Neural cell (in vitro differentiated cells): ENCODE data around the gene ASS1. TPM values are rescaled to one million over a fixed set of nuclear protein-coding genes. Genes with fewer than 3 reads are reported as not detected.
A peak's percentile ranks its signal among the peaks of the same experiment; 100 is the strongest.

Source experiments
- H2AFZ ChIP-seq: fragments of 200-600, 300-800 bp; sonication (generic), shearing (Covaris generic); 2 replicates; pipeline ENCODE4 v1.6.0; 2014; ENCODE audit warnings: low read depth, mild to moderate bottlenecking, antibody characterized with exemption, low read length, moderate library complexity
- H3F3A ChIP-seq: fragments of 200-600 bp; shearing (Covaris generic); 2 replicates; pipeline ENCODE4 v1.6.1; 2016; ENCODE audit warnings: mild to moderate bottlenecking, moderate library complexity, mixed read lengths, antibody characterized with exemption, low read length; ENCODE audit not compliant: insufficient read depth, poor library complexity, severe bottlenecking
- H3K27ac ChIP-seq: fragments of 200-600, 300-800 bp; sonication (generic), shearing (Covaris generic); 2 replicates; pipeline ENCODE4 v1.5.1; 2014; ENCODE audit warnings: mild to moderate bottlenecking, low read length, moderate library complexity
- H3K27me3 ChIP-seq: fragments of 300-800, 200-600 bp; sonication (generic), shearing (Covaris generic); 2 replicates; pipeline ENCODE4 v1.6.0; 2014; ENCODE audit warnings: mild to moderate bottlenecking, low read depth, low read length, moderate library complexity; ENCODE audit not compliant: insufficient read depth
- H3K36me3 ChIP-seq: fragments of 300-800, 200-600 bp; sonication (generic), shearing (Covaris generic); 2 replicates; pipeline ENCODE4 v1.5.1; 2014; ENCODE audit warnings: mild to moderate bottlenecking, antibody characterized with exemption, low read length, moderate library complexity; ENCODE audit not compliant: insufficient read depth
- H3K4me2 ChIP-seq: fragments of 300-800, 200-600 bp; sonication (generic), shearing (Covaris generic); 2 replicates; pipeline ENCODE4 v1.6.0; 2014; ENCODE audit warnings: mild to moderate bottlenecking, low read length
- H3K4me3 ChIP-seq: fragments of 300-800, 200-600 bp; sonication (generic), shearing (Covaris generic); 2 replicates; pipeline ENCODE4 v1.5.1; 2014; ENCODE audit warnings: mild to moderate bottlenecking, low read length, moderate library complexity
- H3K79me2 ChIP-seq: fragments of 200-600 bp; shearing (Covaris generic); replicated peaks from 2 replicates; pipeline ENCODE4 v1.6.0; 2014; ENCODE audit warnings: mild to moderate bottlenecking, low read length, moderate library complexity; ENCODE audit not compliant: insufficient read depth
- H3K9ac ChIP-seq: fragments of 300-800, 200-600 bp; sonication (generic), shearing (Covaris generic); 2 replicates; pipeline ENCODE4 v1.6.1; 2016; ENCODE audit warnings: mild to moderate bottlenecking, low read length, mixed read lengths
- H3K9me2 ChIP-seq: fragments of 200-600 bp; shearing (Covaris generic); 2 replicates; pipeline ENCODE4 v1.6.1; 2016; ENCODE audit warnings: mild to moderate bottlenecking, low read length, mixed read lengths; ENCODE audit not compliant: insufficient read depth
- H3K9me3 ChIP-seq: fragments of 200-600, 300-800 bp; sonication (generic), shearing (Covaris generic); 2 replicates; pipeline ENCODE4 v1.6.1; 2016; ENCODE audit warnings: mild to moderate bottlenecking, mixed run types, low read length, moderate library complexity, mixed read lengths
- H4K20me1 ChIP-seq: fragments of 200-600 bp; shearing (Covaris generic); 2 replicates; pipeline ENCODE4 v1.6.1; 2016; ENCODE audit warnings: mild to moderate bottlenecking, mixed run types; ENCODE audit not compliant: insufficient read depth
- EP300 ChIP-seq: fragments of 450-650 bp; conservative IDR thresholded peaks from 2 replicates; pipeline ENCODE4 v1.6.1; 2014; ENCODE audit warnings: antibody characterized with exemption, mild to moderate bottlenecking, moderate library complexity; ENCODE audit not compliant: poor library complexity, severe bottlenecking
- EZH2 ChIP-seq: fragments of 200-600, 300-800 bp; shearing (Covaris generic), sonication (generic); IDR thresholded peaks from 2 replicates; pipeline ENCODE4 v1.6.1; 2014; ENCODE audit warnings: antibody characterized with exemption, low read length, borderline replicate concordance, mild to moderate bottlenecking; ENCODE audit not compliant: insufficient read depth, poor library complexity, severe bottlenecking
- MXI1 ChIP-seq: fragments of 450-650 bp; conservative IDR thresholded peaks from 2 replicates; pipeline ENCODE4 v1.6.1; 2014; ENCODE audit warnings: antibody characterized with exemption, mild to moderate bottlenecking; ENCODE audit not compliant: poor library complexity, severe bottlenecking
- POLR2AphosphoS5 ChIP-seq: IDR thresholded peaks from 2 replicates; pipeline ENCODE4 v1.6.1; 2012
- RAD21 ChIP-seq: fragments of 450-650 bp; conservative IDR thresholded peaks from 2 replicates; pipeline ENCODE4 v1.6.1; 2014; ENCODE audit warnings: antibody characterized with exemption, mild to moderate bottlenecking, moderate library complexity
- SMC3 ChIP-seq: fragments of 450-650 bp; conservative IDR thresholded peaks from 2 replicates; pipeline ENCODE4 v1.6.1; 2014; ENCODE audit warnings: antibody characterized with exemption, mild to moderate bottlenecking, moderate library complexity; ENCODE audit not compliant: poor library complexity
- TAF1 ChIP-seq: IDR thresholded peaks from 2 replicates; pipeline ENCODE4 v1.6.1; 2012; ENCODE audit warnings: low read depth
- polyA plus RNA-seq: library from polyadenylated mRNA; depleted of rRNA; stranded (reverse); fragments of >200 nt; gene quantifications from 2 replicates; pipeline ENCODE4 v1.2.3, GENCODE V29; 2014
- TF ChIP-seq, protein P1 (sequence below): fragments of 450-650 bp; IDR thresholded peaks from 2 replicates; pipeline ENCODE4 v1.5.1; 2014; ENCODE audit warnings: antibody characterized with exemption, mild to moderate bottlenecking, moderate library complexity; ENCODE audit not compliant: poor library complexity, severe bottlenecking
- TF ChIP-seq, protein P2 (sequence below): IDR thresholded peaks from 2 replicates; pipeline ENCODE4 v1.6.1; 2012; ENCODE audit warnings: borderline replicate concordance

The ASS1 gene
- polyA plus RNA-seq, 1 donor from 2014 or later = 2.6 TPM

DNA sequence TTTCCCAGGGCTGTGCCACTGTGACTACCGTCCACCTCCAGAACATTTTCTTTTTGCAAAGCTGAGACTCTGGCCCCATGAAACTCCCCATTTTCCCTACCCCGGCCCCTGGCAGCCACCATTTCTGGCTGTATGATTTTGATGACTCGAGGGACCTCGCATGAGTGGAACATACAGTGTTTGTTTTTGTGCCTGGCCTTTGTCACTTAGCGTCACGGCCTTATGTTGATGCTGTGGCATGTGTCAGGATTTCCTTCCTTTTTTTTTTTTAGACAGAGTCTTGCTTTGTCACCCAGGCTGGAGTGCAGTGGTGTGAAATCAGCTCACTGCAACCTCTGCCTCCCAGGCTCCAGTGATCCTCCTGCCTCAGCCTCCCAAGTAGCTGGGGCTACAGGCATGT, 42.7 kb downstream of the ASS1 start:
- H3K27ac ChIP-seq = no peak overlapping the region
- H4K20me1 ChIP-seq = no peaks in the 10 kb centered on the region
- no peak overlapping the region for H3K4me3 ChIP-seq
- H3K79me2 ChIP-seq = no peaks in the 10 kb centered on the region
- no peaks in the 10 kb centered on the region for H3K9me3 ChIP-seq
- H3K9ac ChIP-seq = no peak overlapping the region
- TF ChIP-seq, protein P1, sequence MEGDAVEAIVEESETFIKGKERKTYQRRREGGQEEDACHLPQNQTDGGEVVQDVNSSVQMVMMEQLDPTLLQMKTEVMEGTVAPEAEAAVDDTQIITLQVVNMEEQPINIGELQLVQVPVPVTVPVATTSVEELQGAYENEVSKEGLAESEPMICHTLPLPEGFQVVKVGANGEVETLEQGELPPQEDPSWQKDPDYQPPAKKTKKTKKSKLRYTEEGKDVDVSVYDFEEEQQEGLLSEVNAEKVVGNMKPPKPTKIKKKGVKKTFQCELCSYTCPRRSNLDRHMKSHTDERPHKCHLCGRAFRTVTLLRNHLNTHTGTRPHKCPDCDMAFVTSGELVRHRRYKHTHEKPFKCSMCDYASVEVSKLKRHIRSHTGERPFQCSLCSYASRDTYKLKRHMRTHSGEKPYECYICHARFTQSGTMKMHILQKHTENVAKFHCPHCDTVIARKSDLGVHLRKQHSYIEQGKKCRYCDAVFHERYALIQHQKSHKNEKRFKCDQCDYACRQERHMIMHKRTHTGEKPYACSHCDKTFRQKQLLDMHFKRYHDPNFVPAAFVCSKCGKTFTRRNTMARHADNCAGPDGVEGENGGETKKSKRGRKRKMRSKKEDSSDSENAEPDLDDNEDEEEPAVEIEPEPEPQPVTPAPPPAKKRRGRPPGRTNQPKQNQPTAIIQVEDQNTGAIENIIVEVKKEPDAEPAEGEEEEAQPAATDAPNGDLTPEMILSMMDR = no peak
- TF ChIP-seq POLR2AphosphoS5 = no peak
- no peak for TF ChIP-seq SMC3
- no peak for TF ChIP-seq RAD21
- no peak for TF ChIP-seq EP300
- no peak for TF ChIP-seq MXI1
- TF ChIP-seq EZH2 = no peak
- TF ChIP-seq, protein P2, sequence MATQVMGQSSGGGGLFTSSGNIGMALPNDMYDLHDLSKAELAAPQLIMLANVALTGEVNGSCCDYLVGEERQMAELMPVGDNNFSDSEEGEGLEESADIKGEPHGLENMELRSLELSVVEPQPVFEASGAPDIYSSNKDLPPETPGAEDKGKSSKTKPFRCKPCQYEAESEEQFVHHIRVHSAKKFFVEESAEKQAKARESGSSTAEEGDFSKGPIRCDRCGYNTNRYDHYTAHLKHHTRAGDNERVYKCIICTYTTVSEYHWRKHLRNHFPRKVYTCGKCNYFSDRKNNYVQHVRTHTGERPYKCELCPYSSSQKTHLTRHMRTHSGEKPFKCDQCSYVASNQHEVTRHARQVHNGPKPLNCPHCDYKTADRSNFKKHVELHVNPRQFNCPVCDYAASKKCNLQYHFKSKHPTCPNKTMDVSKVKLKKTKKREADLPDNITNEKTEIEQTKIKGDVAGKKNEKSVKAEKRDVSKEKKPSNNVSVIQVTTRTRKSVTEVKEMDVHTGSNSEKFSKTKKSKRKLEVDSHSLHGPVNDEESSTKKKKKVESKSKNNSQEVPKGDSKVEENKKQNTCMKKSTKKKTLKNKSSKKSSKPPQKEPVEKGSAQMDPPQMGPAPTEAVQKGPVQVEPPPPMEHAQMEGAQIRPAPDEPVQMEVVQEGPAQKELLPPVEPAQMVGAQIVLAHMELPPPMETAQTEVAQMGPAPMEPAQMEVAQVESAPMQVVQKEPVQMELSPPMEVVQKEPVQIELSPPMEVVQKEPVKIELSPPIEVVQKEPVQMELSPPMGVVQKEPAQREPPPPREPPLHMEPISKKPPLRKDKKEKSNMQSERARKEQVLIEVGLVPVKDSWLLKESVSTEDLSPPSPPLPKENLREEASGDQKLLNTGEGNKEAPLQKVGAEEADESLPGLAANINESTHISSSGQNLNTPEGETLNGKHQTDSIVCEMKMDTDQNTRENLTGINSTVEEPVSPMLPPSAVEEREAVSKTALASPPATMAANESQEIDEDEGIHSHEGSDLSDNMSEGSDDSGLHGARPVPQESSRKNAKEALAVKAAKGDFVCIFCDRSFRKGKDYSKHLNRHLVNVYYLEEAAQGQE = no peak
- no peak for TF ChIP-seq TAF1
- peaks cover 8% of the 10 kb centered on the region for H3F3A ChIP-seq
- H3K9me2 ChIP-seq = no peaks in the 10 kb centered on the region
- no peaks in the 10 kb centered on the region for H3K36me3 ChIP-seq
- H3K4me2 ChIP-seq = no peak overlapping the region
- no peak overlapping the region for H2AFZ ChIP-seq
- H3K27me3 ChIP-seq = peaks cover 12% of the 10 kb centered on the region

DNA sequence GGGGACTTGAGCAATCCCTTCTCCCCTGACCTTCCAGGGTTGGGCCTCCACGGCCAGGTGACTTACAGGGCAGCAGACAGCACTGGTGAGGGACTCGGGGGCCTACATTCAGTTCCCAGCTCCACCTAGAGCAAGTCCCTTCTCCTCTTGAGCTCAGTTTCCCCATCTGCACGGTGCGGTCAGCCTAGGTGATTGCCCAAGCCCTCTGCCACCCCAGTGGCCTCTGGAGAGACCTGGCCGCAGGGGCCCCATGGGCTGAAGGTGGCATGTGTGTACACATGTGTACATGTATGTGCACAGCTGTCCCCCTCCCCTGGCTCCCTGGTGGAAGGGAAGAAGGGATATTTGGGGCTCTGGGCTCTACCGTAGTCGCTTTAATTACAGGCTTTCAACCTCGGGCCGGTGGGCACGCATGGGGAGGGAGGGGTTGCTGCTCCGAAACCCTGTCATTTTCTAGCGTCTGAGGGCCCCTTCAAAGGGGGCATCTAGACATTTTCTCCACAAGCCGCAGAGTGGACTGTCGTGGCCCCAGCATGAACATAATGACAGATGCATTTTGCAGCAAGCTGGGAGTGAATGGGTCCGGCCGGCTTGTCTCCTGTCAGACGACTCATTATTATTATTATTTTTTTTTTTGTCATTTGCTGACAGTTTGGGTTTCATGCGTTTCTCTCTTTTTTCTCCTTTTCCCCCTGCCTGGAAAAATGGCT, 44.0 kb downstream of the ASS1 start:
- Histone ChIP-seq H3K27ac (no peak overlapping the region), H3K9me2 (no peaks in the 10 kb centered on the region), H3F3A (peaks cover 7% of the 10 kb centered on the region)

More for the DNA sequence above, 44.0 kb downstream of the ASS1 start:
- no peaks in the 10 kb centered on the region for H3K79me2 ChIP-seq
- no peaks in the 10 kb centered on the region for H4K20me1 ChIP-seq
- H3K27me3 ChIP-seq = peaks cover under 1% of the 10 kb centered on the region
- H3K36me3 ChIP-seq = no peaks in the 10 kb centered on the region
- H3K9me3 ChIP-seq = no peaks in the 10 kb centered on the region
- no peak overlapping the region for H2AFZ ChIP-seq
- no peak overlapping the region for H3K9ac ChIP-seq
- TF ChIP-seq POLR2AphosphoS5 (peak; percentile 31), MXI1 (no peak), RAD21 (no peak), EP300 (peak; percentile 8), SMC3 (no peak), EZH2 (no peak), TAF1 (no peak)
- TF ChIP-seq, protein P2 = no peak
- TF ChIP-seq, protein P1 = no peak
- H3K4me3 ChIP-seq = no peak overlapping the region
- no peak overlapping the region for H3K4me2 ChIP-seq
